Fibroblast of lung (primary cell): ENCODE measurements around the gene MAP2K2.

Experiments used
- CTCF ChIP-seq, 2 donors: IDR thresholded peaks in 1 of 2; conservative IDR thresholded peaks in 1 of 2; 1 replicate in 1 of 2; 2 replicates in 1 of 2; pipeline ENCODE4 v1.5.1; 2011 to 2012; ENCODE audit warnings: low read length in 2 of 2, control low read depth in 1 of 2, inconsistent platforms in 1 of 2, low read depth in 1 of 2, mild to moderate bottlenecking in 1 of 2
- EZH2 ChIP-seq: IDR thresholded peaks from 2 replicates; pipeline ENCODE4 v1.5.1; 2012; ENCODE audit warnings: low read length, control low read depth, mild to moderate bottlenecking; ENCODE audit errors: missing control alignments

GRCh38 chr19:4043401-4043800, 80.5 kb downstream of the MAP2K2 start:
- TF ChIP-seq CTCF (conservative IDR thresholded peaks at IDR 0.05 in 1 of 2, IDR thresholded peaks at IDR 0.05 in 1 of 2; ENCODE audit: low read depth in 1 of 2, low read length in 2 of 2) = no peak
- no peak for TF ChIP-seq EZH2
